Measurements from ENCODE around the gene KIAA0825. TPM values are rescaled to one million over a fixed set of nuclear protein-coding genes. Genes with fewer than 3 reads are reported as not detected.
A peak's percentile ranks its signal among the peaks of the same experiment; 100 is the strongest.

KIAA0825 gene
- total RNA-seq, 2 experiments from 2014 or later = 0.32 to 0.54 TPM

GRCh38 chr5:94240134-94240533 is 378.3 kb downstream of the KIAA0825 start:
- no peaks in the 10 kb centered on the region for H3K4me1 Mint-ChIP-seq (ENCODE audit: low read depth)
- no peak for TF ChIP-seq CTCF (IDR thresholded peaks at IDR 0.05)
- no peaks in the 10 kb centered on the region for H3K36me3 Mint-ChIP-seq (ENCODE audit: low read depth)
- intact Hi-C loops (cut with micrococcal nuclease) = no loop called here
- POLR2A ChIA-PET = no interaction called here
- no peaks in the 10 kb centered on the region for H3K9me3 Mint-ChIP-seq
- DNase-seq = no peak
- H3K4me3 Mint-ChIP-seq = no peak overlapping the region
- no peak for ATAC-seq
- H3K27me3 Mint-ChIP-seq = no peaks in the 10 kb centered on the region
- CTCF ChIA-PET = no interaction called here
- no peak overlapping the region for H3K27ac Mint-ChIP-seq

- Mint-ChIP-seq H3K4me3 (no peak overlapping the region), H3K4me1 (ENCODE audit: low read depth) (no peaks in the 10 kb centered on the region), H3K9me3 (peaks cover 2% of the 10 kb centered on the region), H3K27me3 (no peaks in the 10 kb centered on the region), H3K36me3 (ENCODE audit: low read depth) (no peaks in the 10 kb centered on the region), H3K27ac (no peak overlapping the region)
- no peak for TF ChIP-seq CTCF (IDR thresholded peaks at IDR 0.05)
- CTCF ChIA-PET = no interaction called here
- ATAC-seq (no peak), DNase-seq (no peak)
- POLR2A ChIA-PET = no interaction called here
- intact Hi-C loops (cut with micrococcal nuclease) = no loop called here
Measured at GRCh38 chr5:94239266-94239665, 379.1 kb downstream of the KIAA0825 start.

GRCh38 chr5:94234987-94235386 is 383.4 kb downstream of the KIAA0825 start:
- no peak for TF ChIP-seq CTCF (IDR thresholded peaks at IDR 0.05)
- ChIA-PET POLR2A (no interaction called here), CTCF (no interaction called here)
- no peaks in the 10 kb centered on the region for H3K36me3 Mint-ChIP-seq (ENCODE audit: low read depth)
- H3K27me3 Mint-ChIP-seq = no peaks in the 10 kb centered on the region
- no peak overlapping the region for H3K27ac Mint-ChIP-seq
- H3K9me3 Mint-ChIP-seq = peaks cover 2% of the 10 kb centered on the region
- DNase-seq (no peak), ATAC-seq (no peak)
- intact Hi-C loops (cut with micrococcal nuclease) = no loop called here
- H3K4me1 Mint-ChIP-seq (ENCODE audit: low read depth) = no peaks in the 10 kb centered on the region
- no peak overlapping the region for H3K4me3 Mint-ChIP-seq

GRCh38 chr5:94228791-94229190 is 389.6 kb downstream of the KIAA0825 start:
- H3K4me3 Mint-ChIP-seq = no peak overlapping the region
- TF ChIP-seq CTCF (IDR thresholded peaks at IDR 0.05) = no peak
- H3K4me1 Mint-ChIP-seq (ENCODE audit: low read depth) = no peaks in the 10 kb centered on the region
- POLR2A ChIA-PET = no interaction called here
- intact Hi-C loops (cut with micrococcal nuclease) = no loop called here
- ATAC-seq (no peak), DNase-seq (no peak)
- no peak overlapping the region for H3K27ac Mint-ChIP-seq
- no peaks in the 10 kb centered on the region for H3K36me3 Mint-ChIP-seq (ENCODE audit: low read depth)
- no peaks in the 10 kb centered on the region for H3K9me3 Mint-ChIP-seq
- CTCF ChIA-PET = no interaction called here
- no peaks in the 10 kb centered on the region for H3K27me3 Mint-ChIP-seq

GRCh38 chr5:94223235-94223634 is 395.2 kb downstream of the KIAA0825 start:
- peaks cover 4% of the 10 kb centered on the region for H3K4me1 Mint-ChIP-seq (ENCODE audit: low read depth)

More at GRCh38 chr5:94223235-94223634, 395.2 kb downstream of the KIAA0825 start:
- H3K27me3 Mint-ChIP-seq = no peaks in the 10 kb centered on the region
- H3K27ac Mint-ChIP-seq = no peak overlapping the region
- no peaks in the 10 kb centered on the region for H3K36me3 Mint-ChIP-seq (ENCODE audit: low read depth)
- no peak overlapping the region for H3K4me3 Mint-ChIP-seq
- no peaks in the 10 kb centered on the region for H3K9me3 Mint-ChIP-seq
- TF ChIP-seq CTCF (IDR thresholded peaks at IDR 0.05) = no peak
- CTCF ChIA-PET = no interaction called here
- intact Hi-C loops (cut with micrococcal nuclease) = no loop called here
- DNase-seq (no peak), ATAC-seq (peak; percentile 27)
- POLR2A ChIA-PET = no interaction called here

All from activated CD8-positive, alpha-beta T cell treated with anti-CD3 and anti-CD28 coated beads for 36 hours (primary cell).